OCI-LY3 (cell line): ENCODE measurements around the gene RTF2.

Source experiments
- EZH2phosphoT487 ChIP-seq: fragments of 200-600 bp; shearing (Covaris generic); IDR thresholded peaks from 2 replicates; pipeline ENCODE4 v1.6.1; 2018; ENCODE audit warnings: antibody characterized with exemption, mixed run types, low read depth
- TF ChIP-seq, protein P1 (sequence below): fragments of 200-600, 300-600 bp; sonication (generic); IDR thresholded peaks from 2 replicates; pipeline ENCODE4 v1.5.1; 2014; ENCODE audit warnings: antibody characterized with exemption, low read length, low read depth

DNA sequence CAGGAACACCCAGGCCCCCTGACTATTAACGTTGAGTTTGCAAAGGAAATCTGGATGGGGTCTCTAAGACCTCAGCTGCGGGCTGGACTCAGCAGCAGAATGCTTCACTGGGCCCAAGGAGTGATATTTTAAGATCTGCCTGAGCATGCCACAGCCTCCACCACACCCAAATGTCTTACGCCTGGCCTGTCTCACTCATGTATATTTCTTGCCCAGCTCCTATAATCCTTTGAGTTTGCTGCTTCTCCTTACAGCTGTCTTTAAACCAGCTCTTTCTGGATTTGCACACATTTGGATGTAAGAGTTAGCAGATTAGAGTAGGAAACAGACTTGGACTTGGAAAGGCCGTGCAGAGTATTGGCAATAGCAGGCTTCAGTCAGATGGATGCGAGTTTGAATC is 40.0 kb upstream of the RTF2 start:
- TF ChIP-seq, protein P1, sequence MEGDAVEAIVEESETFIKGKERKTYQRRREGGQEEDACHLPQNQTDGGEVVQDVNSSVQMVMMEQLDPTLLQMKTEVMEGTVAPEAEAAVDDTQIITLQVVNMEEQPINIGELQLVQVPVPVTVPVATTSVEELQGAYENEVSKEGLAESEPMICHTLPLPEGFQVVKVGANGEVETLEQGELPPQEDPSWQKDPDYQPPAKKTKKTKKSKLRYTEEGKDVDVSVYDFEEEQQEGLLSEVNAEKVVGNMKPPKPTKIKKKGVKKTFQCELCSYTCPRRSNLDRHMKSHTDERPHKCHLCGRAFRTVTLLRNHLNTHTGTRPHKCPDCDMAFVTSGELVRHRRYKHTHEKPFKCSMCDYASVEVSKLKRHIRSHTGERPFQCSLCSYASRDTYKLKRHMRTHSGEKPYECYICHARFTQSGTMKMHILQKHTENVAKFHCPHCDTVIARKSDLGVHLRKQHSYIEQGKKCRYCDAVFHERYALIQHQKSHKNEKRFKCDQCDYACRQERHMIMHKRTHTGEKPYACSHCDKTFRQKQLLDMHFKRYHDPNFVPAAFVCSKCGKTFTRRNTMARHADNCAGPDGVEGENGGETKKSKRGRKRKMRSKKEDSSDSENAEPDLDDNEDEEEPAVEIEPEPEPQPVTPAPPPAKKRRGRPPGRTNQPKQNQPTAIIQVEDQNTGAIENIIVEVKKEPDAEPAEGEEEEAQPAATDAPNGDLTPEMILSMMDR, result no peak
- TF ChIP-seq EZH2phosphoT487, result no peak
